Measurements from ENCODE around the gene OTUD6A.
"Not testable (repeated sequence)": the region's sequence is repeated elsewhere in the genome, so short reads cannot be mapped to it uniquely, and the experiment has no call there.

Gene OTUD6A

GRCh38 chrX:70046978-70047377 is 15.3 kb upstream of the OTUD6A start:
- DNase-seq (ENCODE audit: low spot score), result no peak

- no peak for DNase-seq (ENCODE audit: low spot score)
Measured at GRCh38 chrX:70049406-70049805, 12.9 kb upstream of the OTUD6A start.

- DNase-seq (ENCODE audit: low spot score), result no peak
Measured at GRCh38 chrX:70049925-70050324, 12.3 kb upstream of the OTUD6A start, which contains the start of gene AWAT2. TSS of gene AWAT2 (minus strand) at chrX:70049938. CDS start at chrX:70049932, 6 bp downstream.

GRCh38 chrX:70052895-70053615 is 9.2 kb upstream of the OTUD6A start:
- DNase-seq (ENCODE audit: low spot score), result no peak

GRCh38 chrX:70054391-70054790 is 7.9 kb upstream of the OTUD6A start:
- DNase-seq (ENCODE audit: low spot score), result no peak

- no peak for DNase-seq (ENCODE audit: low spot score)
Measured at GRCh38 chrX:70062961-70063550, 799 bp downstream of the OTUD6A start.

GRCh38 chrX:70066646-70067045 is 4.4 kb downstream of the OTUD6A start:
- no peak for DNase-seq (ENCODE audit: low spot score)

- no peak for DNase-seq (ENCODE audit: low spot score)
Measured at GRCh38 chrX:70079297-70079696, 17.0 kb downstream of the OTUD6A start.

GRCh38 chrX:70079870-70080269 is 17.6 kb downstream of the OTUD6A start:
- no peak for DNase-seq (ENCODE audit: low spot score)

GRCh38 chrX:70082723-70083122 is 20.5 kb downstream of the OTUD6A start:
- DNase-seq (ENCODE audit: low spot score), result no peak

GRCh38 chrX:70084592-70085240 is 22.5 kb downstream of the OTUD6A start:
- DNase-seq (ENCODE audit: low spot score), result no peak

GRCh38 chrX:70087857-70088630 is 25.8 kb downstream of the OTUD6A start:
- DNase-seq (ENCODE audit: low spot score), result no peak

GRCh38 chrX:70088751-70089150 is 26.5 kb downstream of the OTUD6A start:
- DNase-seq (ENCODE audit: low spot score), result no peak

GRCh38 chrX:70089604-70090297 is 27.5 kb downstream of the OTUD6A start:
- no peak for DNase-seq (ENCODE audit: low spot score)

- no peak for DNase-seq (ENCODE audit: low spot score)
Measured at GRCh38 chrX:70092247-70092646, 30.0 kb downstream of the OTUD6A start.

GRCh38 chrX:70096052-70096451 is 33.8 kb downstream of the OTUD6A start:
- DNase-seq (ENCODE audit: low spot score), result no peak

- no peak for DNase-seq (ENCODE audit: low spot score)
Measured at GRCh38 chrX:70105229-70105628, 43.0 kb downstream of the OTUD6A start.

- DNase-seq (ENCODE audit: low spot score), result not testable (repeated sequence)
Measured at GRCh38 chrX:70111436-70112026, 49.3 kb downstream of the OTUD6A start.

Measured in putamen (tissue), 1 donor.